ENCODE measurements around the gene MYL7.
A peak's percentile ranks its signal among the peaks of the same experiment; 100 is the strongest.
"Not testable (repeated sequence)": the region's sequence is repeated elsewhere in the genome, so short reads cannot be mapped to it uniquely, and the experiment has no call there.

MYL7 gene

GRCh38 chr7:44128721-44129582 is 12.2 kb downstream of the MYL7 start:
- DNase-seq = no peak

GRCh38 chr7:44127161-44127560 is 14.0 kb downstream of the MYL7 start:
- no peak for DNase-seq

- DNase-seq = not testable (repeated sequence)
Observed at GRCh38 chr7:44126574-44126973, 14.6 kb downstream of the MYL7 start.

- no peak for DNase-seq
Observed at GRCh38 chr7:44124822-44125202, 16.3 kb downstream of the MYL7 start.

GRCh38 chr7:44123190-44124003 is 17.7 kb downstream of the MYL7 start, which contains the start of gene POLD2:
Gene POLD2 (minus strand): TSS chr7:44123548. CDS start chr7:44122053, 1,495 bp downstream.
- DNase-seq = peak; percentile 97 to 98

- DNase-seq = no peak
Observed at GRCh38 chr7:44122529-44122928, 18.6 kb downstream of the MYL7 start.

- DNase-seq = no peak
Observed at GRCh38 chr7:44121761-44122420, 19.2 kb downstream of the MYL7 start.

GRCh38 chr7:44120395-44120794 is 20.7 kb downstream of the MYL7 start:
- DNase-seq = no peak

- DNase-seq = no peak
Observed at GRCh38 chr7:44119829-44120380, 21.2 kb downstream of the MYL7 start.

GRCh38 chr7:44117801-44118429 is 23.2 kb downstream of the MYL7 start:
- DNase-seq = no peak

- no peak for DNase-seq
Observed at GRCh38 chr7:44116789-44117666, 24.1 kb downstream of the MYL7 start.

- DNase-seq = no peak
Observed at GRCh38 chr7:44116087-44116788, 24.9 kb downstream of the MYL7 start.

GRCh38 chr7:44114586-44115310 is 26.4 kb downstream of the MYL7 start:
- no peak for DNase-seq

GRCh38 chr7:44113764-44114354 is 27.3 kb downstream of the MYL7 start:
- no peak for DNase-seq

- DNase-seq = no peak
Observed at GRCh38 chr7:44112997-44113763, 28.0 kb downstream of the MYL7 start.

- DNase-seq = no peak
Observed at GRCh38 chr7:44112231-44112996, 28.7 kb downstream of the MYL7 start.

GRCh38 chr7:44111761-44112160 is 29.4 kb downstream of the MYL7 start:
- no peak for DNase-seq

Measured in stimulated activated CD4-positive, alpha-beta T cell treated with anti-CD3 and anti-CD28 coated beads, Interleukin-4, amount 100 ng/mL, for 4 hours (primary cell).